B cell (primary cell): Measurements from ENCODE around the gene CEACAM1.

Source experiments
- EZH2 ChIP-seq: IDR thresholded peaks from 2 replicates; pipeline ENCODE4 v1.6.1; 2012; ENCODE audit warnings: borderline replicate concordance, low read depth, mild to moderate bottlenecking, moderate library complexity, low read length; ENCODE audit not compliant: insufficient read depth, poor library complexity, severe bottlenecking
- TF ChIP-seq, protein P1 (sequence below): fragments of 200-600 bp; IDR thresholded peaks from one replicate; pipeline ENCODE4 v1.8.0; 2022; ENCODE audit warnings: antibody characterized with exemption, mild to moderate bottlenecking

DNA sequence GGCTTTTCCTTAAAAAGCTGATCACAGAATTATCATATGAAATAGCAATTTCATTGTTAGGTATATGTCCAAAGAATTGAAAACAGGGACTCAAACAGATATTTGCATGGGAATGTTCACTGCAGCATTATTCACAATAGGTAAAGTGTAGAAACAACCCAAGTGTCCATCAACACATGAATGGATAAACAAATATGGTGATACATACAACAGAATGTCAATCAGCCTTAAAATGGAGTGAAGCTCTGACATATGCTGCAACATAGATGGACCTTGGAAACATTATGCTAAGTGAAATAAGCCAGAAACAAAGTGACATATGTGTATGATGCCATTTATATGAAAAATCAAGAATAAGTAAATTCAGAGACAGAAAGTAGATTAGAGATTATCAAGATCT is 6.1 kb upstream of the CEACAM1 start:
- TF ChIP-seq, protein P1, sequence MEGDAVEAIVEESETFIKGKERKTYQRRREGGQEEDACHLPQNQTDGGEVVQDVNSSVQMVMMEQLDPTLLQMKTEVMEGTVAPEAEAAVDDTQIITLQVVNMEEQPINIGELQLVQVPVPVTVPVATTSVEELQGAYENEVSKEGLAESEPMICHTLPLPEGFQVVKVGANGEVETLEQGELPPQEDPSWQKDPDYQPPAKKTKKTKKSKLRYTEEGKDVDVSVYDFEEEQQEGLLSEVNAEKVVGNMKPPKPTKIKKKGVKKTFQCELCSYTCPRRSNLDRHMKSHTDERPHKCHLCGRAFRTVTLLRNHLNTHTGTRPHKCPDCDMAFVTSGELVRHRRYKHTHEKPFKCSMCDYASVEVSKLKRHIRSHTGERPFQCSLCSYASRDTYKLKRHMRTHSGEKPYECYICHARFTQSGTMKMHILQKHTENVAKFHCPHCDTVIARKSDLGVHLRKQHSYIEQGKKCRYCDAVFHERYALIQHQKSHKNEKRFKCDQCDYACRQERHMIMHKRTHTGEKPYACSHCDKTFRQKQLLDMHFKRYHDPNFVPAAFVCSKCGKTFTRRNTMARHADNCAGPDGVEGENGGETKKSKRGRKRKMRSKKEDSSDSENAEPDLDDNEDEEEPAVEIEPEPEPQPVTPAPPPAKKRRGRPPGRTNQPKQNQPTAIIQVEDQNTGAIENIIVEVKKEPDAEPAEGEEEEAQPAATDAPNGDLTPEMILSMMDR, result no peak
- TF ChIP-seq EZH2, result no peak
